HG02588 (cell line): ENCODE data around the gene CRTAC1.

Experiments used
- ATAC-seq: cut with Tn5 transposase; IDR thresholded peaks from one replicate; pipeline ENCODE4 v1.9.1; 2021; ENCODE audit warnings: mild to moderate bottlenecking, moderate library complexity; ENCODE audit not compliant: unreplicated experiment

Gene CRTAC1

DNA sequence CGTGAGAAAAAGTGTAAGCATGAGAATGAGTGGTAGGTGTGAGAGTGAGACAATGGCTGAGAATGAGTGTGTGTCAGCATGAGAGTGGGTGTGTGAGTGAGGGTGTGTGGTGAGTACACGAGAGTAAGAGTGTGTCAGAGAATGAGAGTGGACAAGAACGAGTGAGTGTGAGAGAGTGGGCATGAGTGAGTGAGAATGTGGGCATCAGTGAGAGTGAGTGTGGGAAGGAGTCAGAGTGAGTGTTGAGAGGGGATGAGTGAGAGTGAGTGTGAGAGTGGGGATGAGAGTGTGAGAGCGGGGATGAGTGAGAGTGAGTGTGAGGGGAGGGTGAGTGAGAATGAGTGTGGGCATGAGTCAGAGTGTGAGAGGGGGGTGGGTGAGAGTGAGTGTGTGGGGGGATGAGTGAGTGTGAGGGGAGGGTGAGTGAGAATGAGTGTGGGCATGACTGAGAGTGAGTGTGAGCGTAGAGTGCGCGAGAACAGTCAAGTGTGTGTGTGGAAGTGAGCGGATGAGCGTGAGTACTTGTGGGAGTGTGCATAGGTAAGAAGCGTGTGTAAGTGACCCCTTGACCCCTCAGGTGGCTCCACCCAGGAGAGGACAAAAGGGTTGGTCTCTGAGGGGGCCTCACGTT is 105.0 kb downstream of the CRTAC1 start:
- no peak for ATAC-seq

- ATAC-seq: no peak
Measured at GRCh38 chr10:97924678-97925077, 105.7 kb downstream of the CRTAC1 start.

GRCh38 chr10:97923476-97923875 is 106.9 kb downstream of the CRTAC1 start:
- no peak for ATAC-seq

DNA sequence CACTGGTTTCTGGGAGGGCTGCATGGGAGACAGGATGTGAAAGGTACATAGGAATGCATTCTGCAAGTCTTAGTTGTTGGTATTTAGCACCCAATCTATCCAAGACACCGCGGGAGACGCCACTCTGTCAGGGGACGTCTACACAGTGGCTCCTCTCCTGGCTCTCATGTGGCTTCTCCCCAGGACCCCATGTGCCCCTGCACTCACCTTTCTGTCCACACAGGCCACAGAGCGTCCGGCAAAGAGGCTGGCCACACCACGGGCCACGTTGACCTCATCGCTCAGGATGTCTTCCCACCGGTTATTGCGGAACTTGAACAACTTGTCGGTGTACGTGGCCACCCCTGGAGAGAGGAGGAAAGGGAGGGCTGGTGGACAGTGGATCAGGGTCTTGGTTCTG is 107.4 kb downstream of the CRTAC1 start:
- ATAC-seq: no peak

DNA sequence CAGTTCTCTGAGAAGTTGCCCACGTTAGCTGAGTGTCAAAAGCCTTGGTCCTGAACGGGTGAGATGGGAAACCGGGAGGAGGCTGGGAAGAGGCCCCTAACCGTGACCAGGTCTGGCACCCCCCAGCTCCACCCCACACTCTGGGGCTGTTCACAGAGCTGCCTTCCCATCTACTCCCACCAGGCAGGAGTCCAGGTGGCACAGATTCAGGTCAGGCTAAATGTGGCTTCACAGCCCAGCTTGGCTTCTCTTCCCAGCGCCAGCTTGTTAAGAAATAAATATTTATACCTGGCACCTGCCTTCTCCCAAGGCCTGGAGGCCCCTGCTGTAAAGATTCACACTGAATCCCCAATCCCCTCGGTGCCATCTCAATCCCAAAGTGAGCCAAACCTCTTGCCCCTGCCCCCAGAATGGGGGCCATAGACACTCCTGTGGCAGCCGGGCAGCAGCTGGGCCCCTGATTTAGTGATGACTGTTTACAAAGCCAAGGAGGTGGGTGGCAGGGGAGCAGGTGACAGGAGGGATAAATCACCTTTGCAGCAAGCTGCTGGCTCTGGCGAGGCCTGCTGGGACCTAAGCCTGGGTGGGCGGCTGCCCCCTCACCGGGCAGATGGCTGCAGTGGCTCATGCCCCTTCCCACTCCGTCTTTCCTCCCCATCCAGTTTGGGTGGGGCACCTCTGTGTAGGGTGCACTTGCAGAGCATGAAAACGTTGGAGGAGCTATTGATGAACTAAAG is 108.2 kb downstream of the CRTAC1 start:
- ATAC-seq: no peak

- ATAC-seq: no peak
Measured at GRCh38 chr10:97921581-97922021, 108.8 kb downstream of the CRTAC1 start.

GRCh38 chr10:97920865-97921264 is 109.6 kb downstream of the CRTAC1 start:
- ATAC-seq: no peak

- ATAC-seq: no peak
Measured at GRCh38 chr10:97919012-97919411, 111.4 kb downstream of the CRTAC1 start.

GRCh38 chr10:97916586-97916985 is 113.8 kb downstream of the CRTAC1 start:
- no peak for ATAC-seq

DNA sequence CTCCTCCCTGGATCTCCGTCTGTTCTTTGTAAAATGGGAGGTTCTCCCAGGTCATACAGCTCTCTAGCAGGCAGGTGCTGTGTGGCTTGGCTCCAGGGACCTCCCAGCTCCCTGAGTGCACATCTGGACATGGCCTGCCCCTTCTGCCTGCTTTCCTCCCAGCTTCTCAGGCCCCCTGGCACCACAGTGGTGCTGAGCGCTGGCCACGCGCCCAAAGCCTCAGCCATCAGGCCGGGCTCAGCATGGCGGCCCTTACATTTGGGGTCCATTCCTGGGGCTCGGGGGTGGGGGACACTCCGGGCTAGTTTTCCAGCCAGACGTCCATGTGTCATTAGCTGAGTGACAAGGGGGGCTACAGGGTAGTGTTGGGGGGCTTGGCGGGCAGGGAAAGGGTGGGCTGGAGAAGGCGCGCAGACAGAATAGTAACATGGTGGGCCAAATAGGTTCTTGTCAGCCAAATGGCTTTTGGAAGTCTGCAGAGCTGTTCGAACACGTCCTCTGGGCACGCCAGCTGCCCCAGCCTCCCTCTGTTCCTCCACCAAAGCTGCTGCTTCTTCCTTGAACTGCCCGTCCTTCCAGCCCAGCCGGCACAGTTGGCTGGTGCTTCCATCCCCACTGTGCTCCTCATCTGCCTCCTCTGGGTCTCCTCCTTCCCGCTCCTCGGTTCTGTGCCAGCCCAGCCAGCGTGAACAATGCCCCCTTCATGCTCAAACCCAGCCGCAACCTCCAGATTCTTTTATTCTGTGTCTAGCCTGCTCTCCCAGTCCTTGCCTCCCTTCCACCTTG is 114.9 kb downstream of the CRTAC1 start:
- ATAC-seq: no peak

DNA sequence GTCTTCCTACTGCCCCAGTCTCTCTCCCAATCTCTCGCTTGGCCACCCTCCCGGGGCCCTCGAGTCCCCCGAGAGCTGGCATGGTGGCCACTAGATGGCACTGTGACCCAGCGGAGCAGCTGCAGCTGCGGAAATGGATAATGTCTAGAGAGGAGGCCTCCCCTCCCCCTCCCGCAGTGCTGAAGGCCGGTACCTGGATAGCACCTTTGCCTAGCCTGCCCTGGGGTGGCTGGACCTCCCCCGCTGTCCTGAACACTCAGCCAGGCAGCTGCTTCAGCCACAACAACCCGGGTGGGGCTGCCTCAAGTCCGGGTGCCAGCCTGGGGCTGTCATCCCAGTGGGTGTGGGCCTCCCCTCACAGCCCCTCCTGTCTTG is 115.6 kb downstream of the CRTAC1 start:
- ATAC-seq: no peak

DNA sequence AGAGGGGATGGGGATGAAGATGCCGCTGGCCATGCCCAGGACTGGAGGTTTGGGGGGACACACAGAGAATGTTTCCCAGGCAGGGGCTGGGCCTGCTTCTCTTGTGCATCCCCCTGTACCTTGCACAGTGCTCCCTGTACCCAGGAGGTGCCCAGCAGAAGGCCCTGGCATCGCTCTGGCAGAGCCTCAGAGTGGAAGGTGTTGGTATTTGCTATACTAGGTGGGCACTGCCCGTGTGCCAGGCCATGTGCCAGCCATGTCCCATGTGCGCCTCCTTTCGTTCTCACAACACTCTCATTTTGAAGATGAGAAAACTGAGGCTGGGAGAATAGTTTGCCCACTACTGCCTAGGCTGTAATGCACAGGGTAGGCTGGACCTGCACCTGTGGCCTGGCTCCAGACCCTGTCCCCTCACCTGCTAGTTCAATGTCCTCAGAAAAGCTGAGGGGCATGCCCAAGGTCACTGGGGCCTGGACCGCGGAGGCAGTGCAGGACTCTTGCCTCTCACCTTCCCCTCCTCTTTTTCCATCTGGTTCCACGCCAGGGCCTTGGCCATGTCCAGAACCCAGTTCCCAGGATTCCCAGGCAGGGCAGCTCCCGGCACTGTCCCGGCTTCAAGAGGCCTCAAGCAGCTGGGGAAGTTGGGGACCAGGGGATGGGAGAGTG is 116.1 kb downstream of the CRTAC1 start:
- ATAC-seq: no peak

DNA sequence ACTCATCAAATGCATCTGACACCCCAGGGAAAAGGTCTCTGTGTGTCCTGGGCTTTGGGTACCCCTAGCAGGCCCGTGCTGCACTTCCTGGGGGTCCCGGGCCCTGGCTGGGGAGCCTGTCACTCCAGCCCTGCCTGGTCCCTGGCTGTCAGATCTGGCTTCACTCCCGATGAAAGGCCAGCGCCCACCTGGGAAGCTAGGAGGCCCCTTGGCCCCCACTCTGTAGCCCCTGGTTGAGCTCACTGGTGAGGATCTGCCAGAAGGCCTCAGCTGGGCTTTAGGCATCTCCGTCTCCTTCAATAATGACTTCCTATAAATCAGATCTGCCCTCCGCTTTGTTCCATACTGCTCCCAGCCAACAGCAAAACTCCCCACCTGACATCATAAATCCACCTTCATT is 116.8 kb downstream of the CRTAC1 start:
- ATAC-seq: no peak

DNA sequence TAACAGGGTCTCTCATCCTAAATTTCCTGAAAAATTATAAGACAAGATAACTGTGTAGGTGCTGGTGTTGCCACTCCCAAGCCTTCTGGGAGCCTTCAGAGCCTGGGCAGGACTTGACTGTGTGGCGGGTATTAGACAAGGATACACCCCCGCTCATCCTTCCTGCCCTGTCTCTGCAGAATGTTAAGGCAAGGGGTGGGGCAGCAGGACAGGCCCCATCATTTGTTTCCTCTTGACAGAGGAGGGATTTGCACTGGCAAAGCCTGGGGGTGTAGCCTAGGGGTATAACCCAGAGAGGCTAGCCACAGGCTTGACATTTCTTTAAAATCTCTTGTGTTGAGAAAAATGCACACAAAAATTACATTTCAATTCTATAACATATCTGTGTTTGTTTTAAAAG is 117.2 kb downstream of the CRTAC1 start:
- no peak for ATAC-seq

GRCh38 chr10:97911217-97911616 is 119.2 kb downstream of the CRTAC1 start:
- no peak for ATAC-seq

DNA sequence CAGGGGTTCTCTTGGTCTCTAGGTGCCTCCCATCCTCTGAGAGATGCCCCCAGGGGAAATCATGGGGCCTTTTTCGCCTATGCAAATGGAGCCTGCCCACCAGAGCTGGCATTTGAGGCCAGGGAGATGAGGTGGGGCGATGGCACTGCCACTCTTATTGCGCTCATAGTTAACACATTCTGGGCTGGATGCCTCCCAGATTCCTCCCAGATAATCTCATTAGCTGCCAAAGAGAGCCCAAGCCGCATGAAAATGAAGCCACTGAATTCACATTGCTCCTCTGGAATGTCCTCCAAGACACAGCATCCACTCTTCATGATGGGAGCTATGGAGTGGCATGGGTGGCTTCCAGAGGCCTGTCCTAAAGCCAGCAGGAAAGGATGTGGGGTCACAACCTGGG is 119.8 kb downstream of the CRTAC1 start:
- ATAC-seq: no peak

- ATAC-seq: no peak
Measured at GRCh38 chr10:97907830-97908229, 122.6 kb downstream of the CRTAC1 start.

- ATAC-seq: no peak
Measured at GRCh38 chr10:97907211-97907610, 123.2 kb downstream of the CRTAC1 start.

DNA sequence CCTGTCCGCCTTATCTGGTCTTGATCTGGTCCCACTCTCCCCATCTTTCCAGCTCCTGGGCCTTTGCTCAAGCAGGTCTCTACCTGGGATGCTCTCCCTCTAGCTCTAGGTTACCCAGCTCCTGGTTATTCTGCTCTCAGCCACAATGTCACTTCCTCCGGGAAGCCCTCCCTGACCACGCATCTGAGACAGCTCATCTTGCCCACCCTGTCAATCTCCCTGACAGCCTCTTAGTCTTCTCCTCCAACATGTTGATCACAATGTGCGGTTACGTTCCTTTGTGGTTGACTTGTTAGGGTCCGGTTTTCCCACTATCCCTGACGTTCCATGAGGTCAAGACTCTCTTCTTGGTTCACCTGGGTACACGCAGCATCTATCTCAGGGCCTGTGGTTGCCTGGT is 125.1 kb downstream of the CRTAC1 start:
- no peak for ATAC-seq

DNA sequence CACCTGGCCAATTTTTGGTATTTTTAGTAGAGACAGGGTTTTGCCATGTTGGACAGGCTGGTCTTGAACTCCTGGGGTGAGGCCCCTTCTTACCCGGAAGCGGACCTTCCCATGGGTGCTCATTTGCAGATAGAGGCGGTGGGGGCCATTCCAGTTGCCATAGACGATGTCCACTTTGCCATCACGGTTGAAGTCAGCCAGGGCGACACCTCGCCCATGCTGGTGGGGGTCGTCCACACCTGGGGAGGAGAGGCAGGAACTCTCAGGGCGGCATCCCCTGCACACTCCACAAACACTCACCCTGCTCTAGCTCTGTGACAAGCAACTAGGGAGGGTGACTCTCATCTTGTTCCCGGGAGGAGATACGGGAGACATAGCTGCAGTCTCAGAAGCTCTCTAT is 125.8 kb downstream of the CRTAC1 start:
- ATAC-seq: no peak

- no peak for ATAC-seq
Measured at GRCh38 chr10:97904018-97904381, 126.4 kb downstream of the CRTAC1 start.
